Upper lobe of left lung (tissue), 6 donors: ENCODE data around the gene ARAP2. TPM values are rescaled to one million over a fixed set of nuclear protein-coding genes. Genes with fewer than 3 reads are reported as not detected.

ENCODE experiments used
- ATAC-seq, 2 donors: fragments of 200-7000 bp; cut with Tn5 transposase; one replicate each; pipeline ENCODE4 v1.9.1; 2022; ENCODE audit warnings: mild to moderate bottlenecking in 2 of 2, moderate library complexity in 2 of 2; ENCODE audit not compliant: low FRiP score in 2 of 2
- DNase-seq, 2 donors: peaks; one replicate each; pipeline ENCODE4 v3.0.0-alpha.2; 2019 to 2020
- H3K27ac ChIP-seq, 4 donors: fragments of 200-600 bp; sonication (generic); one replicate each; pipeline ENCODE4 v1.5.1; 2016 to 2019
- H3K27me3 ChIP-seq, 4 donors: fragments of 200-600 bp; sonication (generic); one replicate each; pipeline ENCODE4 v1.5.1; 2017 to 2019
- H3K36me3 ChIP-seq, 4 donors: fragments of 200-600 bp; sonication (generic); one replicate each; pipeline ENCODE4 v1.5.1; 2016 to 2019
- H3K4me1 ChIP-seq, 4 donors: fragments of 200-600 bp; sonication (generic); one replicate each; pipeline ENCODE4 v1.5.1; 2018 to 2019
- H3K4me3 ChIP-seq, 4 donors: fragments of 200-600 bp; sonication (generic); one replicate each; pipeline ENCODE4 v1.5.1; 2017 to 2019; ENCODE audit warnings: mild to moderate bottlenecking in 2 of 4, moderate library complexity in 1 of 4
- H3K9me3 ChIP-seq, 4 donors: fragments of 200-600 bp; sonication (generic); one replicate each; pipeline ENCODE4 v1.5.1; 2018 to 2019
- EP300 ChIP-seq, 4 donors: sonication (generic); formaldehyde crosslinking; IDR thresholded peaks; one replicate each; pipeline ENCODE4 v1.5.1; 2017; ENCODE audit warnings: antibody characterized with exemption in 4 of 4, control low read depth in 2 of 4
- POLR2A ChIP-seq, 4 donors: fragments of 450-650 bp; IDR thresholded peaks; one replicate each; pipeline ENCODE4 v1.5.1; 2016 to 2017; ENCODE audit warnings: antibody characterized with exemption in 4 of 4, mild to moderate bottlenecking in 2 of 4
- POLR2AphosphoS5 ChIP-seq, 2 donors: sonication (generic); formaldehyde crosslinking; IDR thresholded peaks; one replicate each; pipeline ENCODE4 v1.5.1; 2017; ENCODE audit warnings: antibody characterized with exemption in 2 of 2
- WGBS, 2 donors: methylation state at CpG; one replicate each; pipeline ENCODE4 v1.1.5; 2017 to 2018; 5-methylcytosine and 5-hydroxymethylcytosine counted together
- total RNA-seq, 6 donors: library from RNA; depleted of rRNA in 4 of 6; stranded (reverse); fragments of >200 nt in 4 of 6; gene quantifications; one replicate each; pipeline versions ENCODE4 v1.1.0 to v1.2.1, GENCODE V29; 2016 to 2021
- TF ChIP-seq, protein P1 (sequence below), 6 experiments: fragments of 450-650 bp in 4 of 6; fragments of 200-600 bp in 2 of 6; sonication (generic) in 2 of 6; IDR thresholded peaks; one replicate each; pipeline ENCODE4 v1.5.1; 2016 to 2019; ENCODE audit warnings: antibody characterized with exemption in 6 of 6
- donor health status: DM: no; HTN: no; CAD: no; lungs with moderate emphysema.
- donor health status: DM: no; HTN: yes; CAD: no; lungs with severe emphysema.

The ARAP2 gene
- total RNA-seq, 6 donors from 2014 or later, result 35.6 to 270 (median 95.2) TPM

DNA sequence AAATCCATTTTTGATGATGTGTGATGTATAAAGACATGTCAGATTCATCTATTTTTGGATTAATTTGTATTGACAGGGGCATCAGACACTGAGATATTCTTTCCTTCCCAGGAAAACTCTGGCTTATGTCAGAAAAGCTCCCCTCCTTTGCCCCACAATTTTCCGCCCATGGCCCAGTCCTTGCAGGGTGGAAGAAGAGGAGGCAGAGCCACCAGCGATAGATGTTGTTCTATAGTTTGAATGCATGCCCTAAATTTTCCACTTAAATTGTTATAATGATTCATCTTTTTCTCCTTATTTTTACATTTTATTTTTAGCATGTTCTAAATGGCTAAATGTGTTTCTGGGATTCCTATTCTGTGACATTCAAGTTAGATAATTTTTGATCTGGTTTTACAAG is 149.3 kb downstream of the ARAP2 start:
- DNase-seq, result no peak
- Histone ChIP-seq H3K9me3 (no peaks in the 10 kb centered on the region), H3K4me1 (no peaks in the 10 kb centered on the region), H3K4me3 (no peak overlapping the region), H3K27ac (no peak overlapping the region), H3K27me3 (no peaks in the 10 kb centered on the region), H3K36me3 (peaks cover 0 to 8% (median 0%) of the 10 kb centered on the region in 4 donors)
- no peak for ATAC-seq
- TF ChIP-seq, protein P1, sequence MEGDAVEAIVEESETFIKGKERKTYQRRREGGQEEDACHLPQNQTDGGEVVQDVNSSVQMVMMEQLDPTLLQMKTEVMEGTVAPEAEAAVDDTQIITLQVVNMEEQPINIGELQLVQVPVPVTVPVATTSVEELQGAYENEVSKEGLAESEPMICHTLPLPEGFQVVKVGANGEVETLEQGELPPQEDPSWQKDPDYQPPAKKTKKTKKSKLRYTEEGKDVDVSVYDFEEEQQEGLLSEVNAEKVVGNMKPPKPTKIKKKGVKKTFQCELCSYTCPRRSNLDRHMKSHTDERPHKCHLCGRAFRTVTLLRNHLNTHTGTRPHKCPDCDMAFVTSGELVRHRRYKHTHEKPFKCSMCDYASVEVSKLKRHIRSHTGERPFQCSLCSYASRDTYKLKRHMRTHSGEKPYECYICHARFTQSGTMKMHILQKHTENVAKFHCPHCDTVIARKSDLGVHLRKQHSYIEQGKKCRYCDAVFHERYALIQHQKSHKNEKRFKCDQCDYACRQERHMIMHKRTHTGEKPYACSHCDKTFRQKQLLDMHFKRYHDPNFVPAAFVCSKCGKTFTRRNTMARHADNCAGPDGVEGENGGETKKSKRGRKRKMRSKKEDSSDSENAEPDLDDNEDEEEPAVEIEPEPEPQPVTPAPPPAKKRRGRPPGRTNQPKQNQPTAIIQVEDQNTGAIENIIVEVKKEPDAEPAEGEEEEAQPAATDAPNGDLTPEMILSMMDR (IDR thresholded peaks at IDR 0.05), result no peak
- WGBS, 2 donors, result 96 to 100% methylated on average over 2 of the region's 2 CpGs

DNA sequence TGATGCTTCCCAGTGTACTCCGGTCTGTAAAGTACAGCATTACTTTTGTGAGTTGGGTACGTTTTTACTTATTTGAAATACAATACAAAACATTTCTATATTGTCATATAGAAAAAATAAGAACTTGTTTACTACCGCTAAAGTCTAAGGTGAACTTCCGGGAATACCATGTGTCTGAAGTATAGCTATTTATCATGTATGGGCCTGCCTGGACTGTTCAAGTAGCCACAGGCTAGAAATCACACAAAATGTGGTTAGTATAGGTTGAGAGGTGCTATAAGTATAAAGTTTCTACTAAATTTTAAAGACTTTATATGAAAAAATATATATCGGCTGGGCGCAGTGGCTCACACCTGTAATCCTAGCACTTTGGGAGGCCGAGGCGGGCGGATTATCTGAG is 152.3 kb downstream of the ARAP2 start:
- H3K9me3 ChIP-seq, result no peaks in the 10 kb centered on the region
- TF ChIP-seq POLR2A (IDR thresholded peaks at IDR 0.05), result no peak
- no peak for TF ChIP-seq EP300 (IDR thresholded peaks at IDR 0.05)
- TF ChIP-seq POLR2AphosphoS5 (IDR thresholded peaks at IDR 0.05), result no peak
- TF ChIP-seq, protein P1 (IDR thresholded peaks at IDR 0.05), result no peak
- DNase-seq (no peak), ATAC-seq (no peak)
- WGBS, 2 donors, result 91 to 98% methylated on average over 9 of the region's 9 CpGs
- peaks cover 0 to 11% (median 0%) of the 10 kb centered on the region in 4 donors for H3K36me3 ChIP-seq
- H3K27ac ChIP-seq, result no peak overlapping the region
- H3K4me1 ChIP-seq, result no peaks in the 10 kb centered on the region
- H3K27me3 ChIP-seq, result no peaks in the 10 kb centered on the region
- no peak overlapping the region for H3K4me3 ChIP-seq

DNA sequence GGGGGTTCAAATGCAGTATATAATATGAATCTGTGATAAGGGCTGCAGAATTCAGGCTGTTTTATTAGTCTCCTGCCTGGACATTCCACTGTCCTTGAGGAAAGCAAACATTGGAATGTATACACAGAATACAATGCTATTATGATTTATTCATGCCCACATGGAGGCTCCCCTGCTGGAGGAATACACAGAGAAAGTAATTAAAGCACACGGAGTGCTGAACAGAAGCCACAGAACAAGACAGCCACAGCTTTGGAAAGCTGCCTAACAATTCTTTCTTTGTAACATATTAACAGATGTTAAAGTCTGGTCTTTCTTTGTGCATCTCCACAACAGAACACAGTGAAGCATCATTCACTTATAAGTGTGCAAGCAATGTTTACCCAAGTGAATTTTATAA is 155.8 kb downstream of the ARAP2 start:
- Histone ChIP-seq H3K27ac (no peak overlapping the region), H3K4me1 (no peaks in the 10 kb centered on the region), H3K9me3 (no peaks in the 10 kb centered on the region), H3K36me3 (peaks cover 0 to 15% (median 0%) of the 10 kb centered on the region in 4 donors), H3K4me3 (no peak overlapping the region), H3K27me3 (no peaks in the 10 kb centered on the region)
- no peak for ATAC-seq
- DNase-seq, result no peak
- TF ChIP-seq, protein P1 (IDR thresholded peaks at IDR 0.05), result no peak
- no peak for TF ChIP-seq EP300 (IDR thresholded peaks at IDR 0.05)
- TF ChIP-seq POLR2A (IDR thresholded peaks at IDR 0.05), result no peak
- no peak for TF ChIP-seq POLR2AphosphoS5 (IDR thresholded peaks at IDR 0.05)
- WGBS, 2 donors, result 8 to 18% methylated on average over 1 of the region's 1 CpG

DNA sequence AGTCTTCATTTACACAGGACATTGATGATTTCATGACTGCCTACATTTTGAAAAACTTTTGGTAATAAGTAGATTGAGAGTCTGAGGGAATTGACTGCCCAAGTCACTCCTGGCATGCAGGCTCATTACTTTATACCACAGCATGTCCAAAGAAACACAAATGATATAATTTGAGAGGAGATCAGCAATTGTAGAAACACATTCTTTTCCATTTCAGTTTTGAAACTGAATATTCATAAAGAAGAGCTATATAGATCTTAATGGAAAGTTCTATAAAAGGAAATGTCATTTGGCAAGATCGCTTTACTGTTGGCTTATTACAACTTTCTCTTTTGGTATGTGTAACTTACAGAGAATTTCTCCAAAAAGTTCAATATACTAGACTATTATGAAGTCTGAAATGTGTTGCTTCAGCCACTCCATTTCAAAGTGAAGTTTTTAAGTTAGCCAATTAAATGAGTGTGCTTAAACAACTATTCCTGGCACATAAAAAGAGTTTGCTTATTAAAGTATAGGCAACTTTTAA is 158.0 kb downstream of the ARAP2 start:
- H3K27ac ChIP-seq, result no peak overlapping the region
- H3K4me1 ChIP-seq, result no peaks in the 10 kb centered on the region
- no peak overlapping the region for H3K4me3 ChIP-seq
- DNase-seq (no peak), ATAC-seq (no peak)
- WGBS, 2 donors, result 90 to 95% methylated on average over 1 of the region's 1 CpG
- H3K27me3 ChIP-seq, result no peaks in the 10 kb centered on the region
- TF ChIP-seq POLR2AphosphoS5 (IDR thresholded peaks at IDR 0.05), result no peak
- TF ChIP-seq EP300 (IDR thresholded peaks at IDR 0.05), result no peak
- TF ChIP-seq POLR2A (IDR thresholded peaks at IDR 0.05), result no peak
- TF ChIP-seq, protein P1 (IDR thresholded peaks at IDR 0.05), result no peak
- H3K9me3 ChIP-seq, result no peaks in the 10 kb centered on the region
- H3K36me3 ChIP-seq, result peaks cover 0 to 28% (median 10%) of the 10 kb centered on the region in 4 donors

DNA sequence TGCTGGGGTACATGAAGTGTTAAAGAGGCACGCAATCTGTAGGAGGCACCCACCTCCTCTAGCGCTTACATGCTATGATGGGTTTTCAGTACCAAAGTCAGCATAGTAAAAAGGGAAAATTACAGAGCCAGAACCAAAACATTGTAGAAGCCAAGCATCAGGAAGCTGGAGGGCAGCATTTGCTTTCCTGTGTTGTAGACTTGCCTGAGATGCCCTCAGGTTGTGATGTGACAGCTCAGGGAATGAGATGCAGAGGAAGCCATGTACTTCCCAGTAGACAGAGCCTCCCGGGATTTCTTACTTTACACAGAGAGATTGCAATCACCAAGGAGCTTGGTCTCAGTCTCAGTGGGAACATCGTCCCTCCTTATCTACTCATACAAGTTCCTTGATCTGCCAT is 161.5 kb downstream of the ARAP2 start:
- TF ChIP-seq EP300 (IDR thresholded peaks at IDR 0.05) (no peak), POLR2AphosphoS5 (IDR thresholded peaks at IDR 0.05) (no peak), POLR2A (IDR thresholded peaks at IDR 0.05) (no peak)
- TF ChIP-seq, protein P1 (IDR thresholded peaks at IDR 0.05), result no peak
- DNase-seq (no peak), ATAC-seq (no peak)
- Histone ChIP-seq H3K4me1 (no peaks in the 10 kb centered on the region), H3K27ac (no peak overlapping the region), H3K4me3 (no peak overlapping the region), H3K27me3 (no peaks in the 10 kb centered on the region), H3K36me3 (peaks cover 4 to 45% (median 10%) of the 10 kb centered on the region in 4 donors), H3K9me3 (no peaks in the 10 kb centered on the region)
- 82 to 83% methylated on average over 4 of the region's 4 CpGs for WGBS, 2 donors
